Transverse colon (tissue), 4 donors: Measurements from ENCODE around the gene CACNA1A. TPM values are rescaled to one million over a fixed set of nuclear protein-coding genes. Genes with fewer than 3 reads are reported as not detected.

Experiments
- DNase-seq: peaks from one replicate; pipeline ENCODE4 v3.0.0-alpha.2; 2019
- H3K27ac ChIP-seq, 4 donors: fragments of 200-600 bp; sonication (generic); 2 replicates each; pipeline ENCODE4 v1.5.1; 2016 to 2018; ENCODE audit warnings: inconsistent platforms in 4 of 4
- H3K27me3 ChIP-seq: fragments of 200-600 bp; sonication (generic); 2 replicates; pipeline ENCODE4 v1.5.1; 2017; ENCODE audit warnings: inconsistent platforms
- H3K36me3 ChIP-seq, 4 donors: fragments of 200-600 bp; sonication (generic); 2 replicates each; pipeline ENCODE4 v1.5.1; 2017 to 2019; ENCODE audit warnings: inconsistent platforms in 4 of 4
- H3K4me1 ChIP-seq, 4 donors: fragments of 200-600 bp; sonication (generic); 2 replicates each; pipeline ENCODE4 v1.5.1; 2017 to 2020; ENCODE audit warnings: inconsistent platforms in 4 of 4
- H3K4me3 ChIP-seq, 4 donors: fragments of 200-600 bp; sonication (generic); 1 replicate in 1 of 4; 2 replicates in 3 of 4; pipeline versions ENCODE4 v1.5.1 to v1.6.1; 2017 to 2019; ENCODE audit warnings: inconsistent platforms in 4 of 4
- H3K9me3 ChIP-seq, 2 donors: fragments of 200-600 bp; sonication (generic); 2 replicates each; pipeline ENCODE4 v1.5.1; 2017 to 2019; ENCODE audit warnings: inconsistent platforms in 2 of 2
- CTCF ChIP-seq, 5 experiments: fragments of 200-600 bp in 3 of 5; fragments of 450-650 bp in 2 of 5; sonication (generic) in 3 of 5; IDR thresholded peaks; 1 replicate in 2 of 5; 2 replicates in 3 of 5; pipeline ENCODE4 v1.5.1; 2016 to 2017; ENCODE audit warnings: antibody characterized with exemption in 5 of 5, inconsistent platforms in 3 of 5, mild to moderate bottlenecking in 2 of 5, moderate library complexity in 1 of 5
- EP300 ChIP-seq: sonication (generic); formaldehyde crosslinking; IDR thresholded peaks from one replicate; pipeline ENCODE4 v1.6.1; 2017; ENCODE audit warnings: antibody characterized with exemption, low read depth
- POLR2A ChIP-seq: fragments of 450-650 bp; IDR thresholded peaks from one replicate; pipeline ENCODE4 v1.6.1; 2016; ENCODE audit warnings: antibody characterized with exemption, mild to moderate bottlenecking, moderate library complexity
- POLR2AphosphoS5 ChIP-seq, 3 donors: sonication (generic); formaldehyde crosslinking; IDR thresholded peaks; one replicate each; pipeline ENCODE4 v1.6.1; 2016; ENCODE audit warnings: antibody characterized with exemption in 3 of 3
- WGBS, 2 donors: methylation state at CpG; one replicate each; pipeline ENCODE4 v1.1.5; 2018; ENCODE audit warnings: low coverage in 1 of 2; 5-methylcytosine and 5-hydroxymethylcytosine counted together
- in situ Hi-C, 4 donors: fragments of 200-750 bp; cut with MboI; loops; one replicate each; pipeline versions ENCODE4 v1.15.0 to v1.15.1; 2017; ENCODE audit warnings: low sequenced_read_pairs in 3 of 4, low pct_ligation_motif_present in 1 of 4, low pct_unique_long_range_greater_than_20kb in 1 of 4
- intact Hi-C: fragments of 100-400 bp; cut with DNase I; formaldehyde crosslinking; loops from one replicate; pipeline ENCODE4 v1.15.1; 2023; ENCODE audit warnings: low total_unique reads
- total RNA-seq, 4 donors: library from RNA; depleted of rRNA; stranded (reverse); fragments of >200 nt; gene quantifications; one replicate each; pipeline ENCODE4 v1.1.0, GENCODE V29; 2016

CACNA1A gene
- total RNA-seq, 4 donors from 2014 or later = 2.9 to 15.7 (median 5.2) TPM

- Histone ChIP-seq H3K9me3 (no peaks in the 10 kb centered on the region), H3K27me3 (no peaks in the 10 kb centered on the region), H3K36me3 (no peaks in the 10 kb centered on the region), H3K4me1 (no peaks in the 10 kb centered on the region), H3K27ac (no peak overlapping the region), H3K4me3 (no peak overlapping the region)
- in situ Hi-C loops (no loop called here), intact Hi-C loops (no loop called here)
- WGBS, 2 donors = 79 to 90% methylated on average over 4 to 6 of the region's 6 CpGs
- no peak for DNase-seq
- no peak for TF ChIP-seq POLR2A
Measured at GRCh38 chr19:13411899-13412298, 94.4 kb downstream of the CACNA1A start.

GRCh38 chr19:13410946-13411345, 95.3 kb downstream of the CACNA1A start:
- Histone ChIP-seq H3K9me3 (no peaks in the 10 kb centered on the region), H3K36me3 (no peaks in the 10 kb centered on the region), H3K4me1 (no peaks in the 10 kb centered on the region), H3K4me3 (no peak overlapping the region), H3K27ac (no peak overlapping the region), H3K27me3 (no peaks in the 10 kb centered on the region)
- in situ Hi-C loops (no loop called here), intact Hi-C loops (no loop called here)
- WGBS, 2 donors = 90 to 91% methylated on average over 1 of the region's 1 CpG
- DNase-seq = no peak
- TF ChIP-seq POLR2AphosphoS5 (IDR thresholded peaks at IDR 0.05) (no peak), POLR2A (no peak), CTCF (IDR thresholded peaks at IDR 0.05) (no peak), EP300 (no peak)

- H3K9me3 ChIP-seq = no peaks in the 10 kb centered on the region
- no peaks in the 10 kb centered on the region for H3K36me3 ChIP-seq
- intact Hi-C loops (no loop called here), in situ Hi-C loops (no loop called here)
- H3K27me3 ChIP-seq = no peaks in the 10 kb centered on the region
- no peak overlapping the region for H3K27ac ChIP-seq
- H3K4me1 ChIP-seq = no peaks in the 10 kb centered on the region
- no peak overlapping the region for H3K4me3 ChIP-seq
- TF ChIP-seq POLR2AphosphoS5 (IDR thresholded peaks at IDR 0.05) (no peak), POLR2A (no peak), CTCF (IDR thresholded peaks at IDR 0.05) (no peak), EP300 (no peak)
- 81 to 86% methylated on average over 11 to 16 of the region's 16 CpGs for WGBS, 2 donors
- no peak for DNase-seq
Measured at GRCh38 chr19:13408889-13409518, 97.3 kb downstream of the CACNA1A start.

- no peaks in the 10 kb centered on the region for H3K27me3 ChIP-seq
- TF ChIP-seq POLR2A (no peak), CTCF (IDR thresholded peaks at IDR 0.05) (no peak), POLR2AphosphoS5 (IDR thresholded peaks at IDR 0.05) (no peak), EP300 (no peak)
- H3K4me1 ChIP-seq = no peaks in the 10 kb centered on the region
- H3K4me3 ChIP-seq = no peak overlapping the region
- no peaks in the 10 kb centered on the region for H3K36me3 ChIP-seq
- no peak overlapping the region for H3K27ac ChIP-seq
- peaks cover 0 to 4% of the 10 kb centered on the region in 2 donors for H3K9me3 ChIP-seq
- no peak for DNase-seq
- WGBS, 2 donors = 53% methylated on average over 7 of the region's 7 CpGs; no CpG with 5 or more reads in 1 of the 2 donors
- intact Hi-C loops = no loop called here
- in situ Hi-C loops = no loop called here
Measured at GRCh38 chr19:13404236-13404635, 102.0 kb downstream of the CACNA1A start.

- in situ Hi-C loops (no loop called here), intact Hi-C loops (loop anchor here (1.0 kb wide), 1 partner anchor 35 kb away; no protein-coding TSS in a partner anchor)
- Histone ChIP-seq H3K4me1 (no peaks in the 10 kb centered on the region), H3K27ac (no peak overlapping the region), H3K4me3 (no peak overlapping the region), H3K36me3 (no peaks in the 10 kb centered on the region), H3K9me3 (peaks cover 0 to 4% of the 10 kb centered on the region in 2 donors), H3K27me3 (peaks cover 10% of the 10 kb centered on the region)
- no peak for TF ChIP-seq POLR2AphosphoS5 (IDR thresholded peaks at IDR 0.05)
- TF ChIP-seq EP300 = no peak
- no peak for TF ChIP-seq CTCF (IDR thresholded peaks at IDR 0.05)
- TF ChIP-seq POLR2A = no peak
- DNase-seq = no peak
- WGBS, 2 donors = 73% methylated on average over 2 of the region's 2 CpGs; no CpG with 5 or more reads in 1 of the 2 donors
Measured at GRCh38 chr19:13401388-13401787, 104.9 kb downstream of the CACNA1A start.
